IPS-NIHi7 (cell line): ENCODE measurements around the gene ENTR1.

Experiments
- DNase-seq: peaks from one replicate; pipeline ENCODE4 v3.0.0; 2012; ENCODE audit warnings: mixed read lengths; ENCODE audit errors: extremely low spot score

The ENTR1 gene

GRCh38 chr9:136397643-136398042 lies 12.8 kb downstream of the ENTR1 start:
- DNase-seq: no peak

DNA sequence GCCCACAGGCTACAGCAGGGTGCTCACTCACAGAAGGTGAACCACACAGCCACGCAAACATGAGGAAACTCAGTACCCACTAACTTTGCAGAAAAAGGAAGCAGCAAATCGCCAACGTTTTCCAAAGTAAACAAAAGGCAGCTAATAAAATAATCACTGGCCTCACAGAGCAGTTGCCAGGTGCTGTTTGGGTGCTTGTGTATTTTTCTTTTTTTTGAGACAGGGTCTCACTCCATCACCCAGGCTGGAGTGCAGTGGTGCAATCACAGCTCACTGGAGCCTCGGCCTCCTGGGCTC lies 14.2 kb downstream of the ENTR1 start:
- DNase-seq: no peak

DNA sequence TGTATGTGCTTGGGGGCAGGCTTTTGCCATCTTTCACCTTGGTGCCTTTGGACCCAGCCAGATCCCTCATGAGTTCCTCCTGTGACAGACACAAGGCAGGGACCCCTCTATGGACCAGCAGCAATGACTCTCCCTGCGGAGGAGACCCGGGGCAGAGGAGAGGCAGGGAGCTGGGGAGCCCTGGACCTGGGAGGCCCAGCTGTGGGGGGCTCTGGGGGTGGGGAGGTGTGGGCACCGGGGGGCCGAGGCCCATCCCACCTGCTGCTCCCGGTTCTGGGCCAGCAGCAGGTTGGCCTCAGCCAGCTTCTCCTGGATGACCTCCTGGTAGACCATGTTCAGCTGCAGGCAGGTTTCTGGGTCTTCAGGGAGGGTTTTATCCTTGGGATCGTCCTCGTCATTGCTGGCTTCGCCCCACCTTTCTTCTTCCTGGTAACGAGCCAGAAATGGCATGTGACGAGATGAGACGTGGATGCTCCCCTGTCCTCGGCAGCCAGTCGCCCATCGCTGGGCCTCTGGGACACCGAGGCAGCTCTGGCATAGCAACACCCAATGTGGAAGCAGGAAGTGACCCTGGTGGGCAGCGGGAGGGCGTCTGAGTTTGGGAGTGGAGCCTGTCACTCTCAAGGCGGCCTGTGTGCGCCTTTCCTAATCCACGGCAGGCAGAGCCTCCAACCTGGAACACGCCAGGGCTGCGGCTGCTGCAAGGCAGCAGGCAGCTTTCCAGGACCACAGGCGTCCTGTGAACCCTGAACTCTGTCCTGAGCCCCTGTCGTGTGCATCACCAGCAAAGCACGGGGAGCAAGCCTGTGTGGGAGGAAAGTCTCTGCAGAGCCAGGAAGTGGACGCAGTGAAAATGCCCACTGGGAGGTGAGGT lies 14.8 kb downstream of the ENTR1 start:
- no peak for DNase-seq

DNA sequence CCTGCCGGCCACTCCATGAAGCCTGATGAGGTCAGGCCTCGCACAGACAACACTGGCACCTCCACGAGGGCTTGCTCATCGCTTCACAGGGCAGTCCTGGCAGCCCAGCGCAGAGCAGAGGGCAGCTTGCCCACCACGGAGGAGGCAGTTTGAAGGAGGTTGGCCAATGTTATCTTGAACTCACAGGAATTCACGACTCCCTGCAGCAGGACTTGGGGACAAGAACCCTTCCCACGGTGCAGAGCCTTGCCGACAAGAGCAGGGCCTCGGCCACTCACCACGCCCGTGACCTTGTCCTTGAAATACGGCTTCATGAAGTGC lies 15.4 kb downstream of the ENTR1 start:
- no peak for DNase-seq

DNA sequence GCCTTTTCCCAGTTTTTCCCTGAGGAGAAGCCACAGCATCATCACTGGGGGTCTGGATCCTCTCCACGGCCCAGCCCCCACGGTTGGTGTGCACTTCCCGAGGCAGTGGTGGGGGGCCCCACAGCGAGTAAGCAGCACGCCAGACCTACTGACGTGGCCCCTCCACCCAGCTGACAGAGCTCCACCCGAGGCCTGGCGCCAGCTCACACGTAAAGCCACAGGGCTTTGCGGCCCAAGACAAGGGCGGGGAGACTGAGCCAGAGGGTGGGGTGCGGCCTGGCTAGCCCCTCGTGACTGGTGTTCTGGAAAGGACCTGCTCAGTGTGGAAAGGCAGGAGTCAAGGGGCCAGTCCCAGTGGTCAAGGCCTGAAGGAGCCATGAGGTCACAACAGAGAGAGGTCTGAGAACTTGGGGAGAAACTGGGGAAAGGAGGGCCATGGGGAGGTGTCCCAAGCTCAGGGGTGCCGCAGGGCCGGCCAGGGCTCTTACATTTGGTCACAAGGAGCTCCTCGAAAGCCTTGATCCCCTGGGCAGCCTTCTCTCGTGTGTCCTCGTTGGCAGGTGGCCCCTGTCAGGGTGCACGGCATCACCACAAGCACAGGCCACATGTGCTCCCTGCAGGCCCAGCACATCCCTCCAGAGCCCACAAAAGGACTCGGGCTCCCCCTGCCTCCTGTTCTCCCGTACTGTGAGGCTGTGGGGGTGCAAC lies 15.9 kb downstream of the ENTR1 start:
- no peak for DNase-seq

DNA sequence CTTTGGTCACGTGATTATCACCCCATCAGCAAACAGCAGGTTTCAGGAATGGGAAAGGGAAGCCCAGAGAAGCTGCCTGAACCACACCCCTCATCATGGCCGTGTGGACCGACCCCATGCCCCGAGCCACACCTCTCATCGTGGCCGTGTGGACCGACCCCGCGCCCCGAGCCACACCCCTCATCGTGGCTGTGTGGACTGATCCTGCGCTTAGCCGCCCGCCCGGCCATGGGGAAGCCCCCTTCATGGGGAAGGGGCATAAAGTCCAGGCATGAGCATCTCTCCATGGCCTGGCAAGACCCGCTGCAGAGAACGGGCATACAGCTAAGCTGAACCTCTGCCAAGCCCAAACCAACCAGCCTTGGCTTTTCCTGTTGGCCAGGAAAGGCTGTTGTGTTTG lies 16.9 kb downstream of the ENTR1 start:
- DNase-seq: no peak

GRCh38 chr9:136392538-136393449 lies 17.6 kb downstream of the ENTR1 start:
- no peak for DNase-seq

- DNase-seq: no peak
Measured at GRCh38 chr9:136391737-136392537, 18.5 kb downstream of the ENTR1 start.

- no peak for DNase-seq
Measured at GRCh38 chr9:136389396-136389795, 21.0 kb downstream of the ENTR1 start.

DNA sequence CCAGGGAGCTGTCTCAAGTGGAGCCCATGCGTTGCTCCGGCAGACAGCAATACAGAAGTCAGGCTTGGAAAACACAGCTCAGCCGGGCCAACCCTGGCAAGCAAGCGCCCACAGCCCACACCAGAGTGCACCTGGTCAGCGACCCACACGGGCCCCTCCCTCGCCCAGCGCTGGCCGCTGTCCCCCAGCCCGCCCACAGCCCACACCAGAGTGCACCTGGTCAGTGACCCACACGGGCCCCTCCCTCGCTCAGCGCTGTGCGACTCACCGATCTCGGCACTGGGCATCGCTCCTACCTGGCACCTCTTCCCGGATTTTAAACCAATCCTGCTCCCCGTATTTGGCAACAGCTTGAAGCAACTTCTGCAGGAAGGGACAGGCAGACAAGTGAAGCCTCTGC lies 23.2 kb downstream of the ENTR1 start:
- no peak for DNase-seq

- no peak for DNase-seq
Measured at GRCh38 chr9:136386018-136386417, 24.4 kb downstream of the ENTR1 start.

DNA sequence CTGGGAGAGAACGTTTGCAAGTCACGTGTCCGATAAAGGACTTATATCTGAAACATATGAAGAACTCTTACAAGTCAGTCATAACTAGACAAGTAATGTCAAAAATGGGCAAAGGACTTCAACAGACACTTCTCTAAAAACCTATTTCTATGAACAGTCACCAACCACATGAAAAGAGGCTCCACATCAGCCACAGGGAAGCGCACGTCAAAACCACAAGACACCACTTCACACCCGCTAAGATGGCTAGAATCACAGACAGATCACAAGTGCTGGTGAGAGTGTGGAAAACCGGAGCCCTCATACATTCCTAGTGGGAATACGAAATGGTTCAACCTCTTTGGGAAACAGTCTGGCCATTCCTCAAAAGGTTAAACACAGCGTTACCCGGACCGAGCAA lies 25.4 kb downstream of the ENTR1 start:
- no peak for DNase-seq

- no peak for DNase-seq
Measured at GRCh38 chr9:136383436-136383835, 27.0 kb downstream of the ENTR1 start.

DNA sequence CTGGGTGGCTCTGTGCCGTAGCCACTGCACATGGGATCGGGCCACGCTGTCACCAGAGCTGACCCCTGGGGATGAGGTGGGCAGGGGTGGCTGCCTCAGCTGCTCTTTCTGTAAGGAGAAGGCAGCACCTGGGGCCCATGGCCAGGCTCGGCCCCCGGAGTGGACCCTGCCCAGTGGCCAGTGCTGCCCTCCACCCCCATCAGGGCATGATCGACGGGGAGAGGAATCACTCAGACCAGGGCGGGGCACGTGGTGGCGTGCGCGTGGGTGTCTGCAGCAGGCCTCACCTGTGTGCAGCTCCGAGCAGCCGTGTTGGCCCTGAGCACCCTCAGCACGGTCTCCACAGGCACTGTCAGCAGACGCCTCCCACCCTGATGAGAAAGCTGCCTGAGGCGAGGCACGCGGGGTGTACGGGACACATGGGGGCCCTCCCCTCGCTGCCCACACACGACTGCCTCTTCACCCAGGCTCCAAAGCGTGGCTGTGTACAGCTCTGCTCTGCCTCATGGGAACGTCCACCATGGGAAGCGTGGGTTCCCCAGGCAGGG lies 28.4 kb downstream of the ENTR1 start:
- no peak for DNase-seq

GRCh38 chr9:136381311-136381710 lies 29.1 kb downstream of the ENTR1 start:
- no peak for DNase-seq

DNA sequence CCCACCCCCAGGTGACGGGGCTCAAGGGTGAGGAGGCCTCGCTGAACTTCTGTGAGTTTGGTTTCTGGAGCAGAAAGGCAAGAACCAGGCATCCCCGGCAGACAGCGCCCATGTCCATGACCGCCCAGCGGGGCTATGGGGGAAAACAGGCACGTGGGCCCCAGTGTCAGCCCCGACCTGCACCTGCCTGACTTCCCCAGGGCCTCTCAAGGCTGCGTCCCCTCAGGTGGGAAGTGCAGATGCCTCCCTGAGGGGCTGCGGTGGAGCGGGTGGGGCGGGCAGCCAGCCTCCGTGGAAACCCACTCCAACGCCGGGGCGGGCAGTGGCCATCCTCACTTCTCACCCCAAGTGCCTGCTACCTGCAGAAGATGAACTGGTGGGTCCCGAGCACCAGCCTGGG lies 30.0 kb downstream of the ENTR1 start:
- no peak for DNase-seq

GRCh38 chr9:136379891-136380290 lies 30.5 kb downstream of the ENTR1 start:
- DNase-seq: no peak

- DNase-seq: no peak
Measured at GRCh38 chr9:136379401-136379800, 31.0 kb downstream of the ENTR1 start.

GRCh38 chr9:136379003-136379287 lies 31.5 kb downstream of the ENTR1 start:
- DNase-seq: no peak

DNA sequence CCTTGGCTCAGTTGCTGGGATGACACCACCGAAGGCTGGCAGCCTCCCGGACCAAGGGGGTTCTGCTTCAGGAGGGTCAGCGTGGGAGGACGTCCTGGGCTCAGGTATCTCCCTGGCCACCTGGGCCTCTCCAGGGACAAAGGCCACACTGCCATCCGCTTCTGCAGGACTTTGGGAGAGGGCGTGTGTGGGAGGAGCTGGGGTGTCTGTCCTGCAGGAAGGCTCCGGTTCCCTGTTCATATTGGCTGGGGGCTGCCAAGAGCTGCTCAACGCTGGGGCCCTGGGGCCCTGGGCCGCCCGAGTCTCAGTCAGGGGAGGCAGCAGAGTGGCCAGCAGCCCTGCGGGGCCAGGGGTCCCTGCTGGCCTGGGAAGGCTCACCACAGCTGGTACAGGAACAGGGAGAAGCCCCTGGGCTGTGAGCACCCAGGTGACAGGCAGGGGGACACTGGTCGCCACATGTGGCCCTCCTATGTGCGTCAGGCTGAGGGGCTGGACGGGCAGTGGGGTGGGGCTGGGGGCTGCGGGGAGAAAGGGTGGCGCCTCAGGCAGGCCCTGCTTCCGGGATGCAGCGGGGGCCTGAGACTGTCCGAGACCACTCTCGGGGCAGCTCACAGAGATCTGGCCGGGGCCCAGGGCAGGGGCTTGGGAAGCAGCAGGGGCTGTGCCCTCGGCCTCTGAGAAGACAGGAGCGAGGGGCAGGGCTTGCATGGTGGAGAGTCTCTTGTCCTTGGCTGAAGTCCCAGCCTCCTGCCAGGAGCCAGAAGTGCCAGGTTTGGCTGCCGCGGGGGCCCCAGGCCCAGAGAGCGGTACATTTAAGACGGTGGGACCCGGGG lies 32.0 kb downstream of the ENTR1 start:
- DNase-seq: no peak
